NCI-H2196 treated with DMSO at 0.1 percent for 48 hours (cell line): ENCODE results near the gene RNF151.

ENCODE experiments used
- DNase-seq: peaks from one replicate; lab custom pipeline; 2025; ENCODE audit not compliant: unreplicated experiment; lab: John Stamatoyannopoulos, UW

The RNF151 gene

GRCh38 chr16:1976216-1976520 lies 9.5 kb downstream of the RNF151 start:
- DNase-seq: no peak

GRCh38 chr16:1976951-1977874 lies 10.6 kb downstream of the RNF151 start:
- no peak for DNase-seq

DNA sequence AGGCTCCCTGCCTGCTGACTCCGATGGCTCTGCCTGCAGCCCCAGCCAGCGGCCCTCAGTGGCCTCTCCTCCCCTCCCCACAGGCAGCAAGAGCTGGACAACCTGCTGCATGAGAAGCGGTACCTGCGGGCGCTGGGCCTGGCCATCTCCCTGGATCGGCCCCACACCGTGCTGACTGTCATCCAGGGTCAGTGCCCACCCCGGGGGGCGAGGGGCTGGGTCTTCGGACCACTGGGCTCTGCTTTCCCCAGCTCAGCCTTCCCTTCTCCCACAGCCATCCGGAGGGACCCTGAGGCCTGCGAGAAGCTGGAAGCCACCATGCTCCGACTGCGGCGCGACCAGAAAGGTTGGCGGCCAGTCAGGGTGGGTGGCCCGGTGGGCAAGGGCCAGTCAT lies 11.2 kb downstream of the RNF151 start:
- DNase-seq: no peak

DNA sequence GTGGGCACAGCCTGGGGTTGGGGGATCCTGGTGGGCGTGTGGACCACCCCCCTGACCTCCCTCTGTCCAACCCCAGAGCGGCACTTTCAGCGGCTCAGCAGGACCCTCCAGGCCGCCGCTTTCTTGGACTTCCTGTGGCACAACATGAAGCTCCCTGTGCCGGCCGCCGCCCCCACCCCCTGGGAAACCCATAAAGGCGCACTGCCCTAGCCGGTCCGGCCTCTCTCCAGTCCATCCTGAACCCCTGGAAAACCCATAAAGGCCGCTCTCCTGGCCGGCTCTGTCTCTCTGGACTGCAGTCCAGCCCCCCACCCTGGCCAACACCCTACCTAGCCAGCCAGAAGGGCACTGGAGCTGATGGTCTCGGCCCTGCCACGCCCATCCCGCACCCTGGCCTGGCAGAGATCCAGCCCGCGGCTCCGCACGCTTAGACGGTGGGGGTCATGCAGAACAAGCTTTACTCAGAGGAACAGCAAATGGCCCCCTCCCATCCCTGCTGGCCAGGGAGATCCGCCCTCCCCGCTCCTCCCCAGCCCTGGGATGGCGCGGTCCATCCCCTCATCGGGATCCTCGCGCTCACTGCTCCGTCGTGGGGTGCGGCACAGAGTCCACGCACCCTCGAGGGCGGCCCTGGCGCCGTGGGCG lies 11.9 kb downstream of the RNF151 start:
- no peak for DNase-seq

- DNase-seq: peak; percentile 82
These were observed 12.8 kb downstream of the RNF151 start for GRCh38 chr16:1979271-1980029.

- DNase-seq: no peak
These were observed 13.5 kb downstream of the RNF151 start for GRCh38 chr16:1980030-1980769.

DNA sequence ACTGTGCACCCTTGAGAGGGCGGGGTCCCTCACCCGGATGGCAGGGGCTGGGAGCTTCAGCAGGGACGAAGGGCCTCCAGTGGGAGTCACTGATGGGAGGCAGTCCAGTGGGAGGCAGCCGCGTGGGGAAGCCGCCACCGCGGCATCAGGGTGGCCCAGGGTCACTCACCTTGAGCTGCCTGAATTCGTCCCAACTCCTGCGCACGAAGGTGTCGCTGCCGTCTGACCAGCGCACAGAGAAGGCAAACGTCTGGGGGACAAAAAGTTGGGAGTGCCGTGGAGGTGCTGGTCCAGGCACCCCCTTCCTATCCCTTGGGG lies 14.1 kb downstream of the RNF151 start:
- no peak for DNase-seq

DNA sequence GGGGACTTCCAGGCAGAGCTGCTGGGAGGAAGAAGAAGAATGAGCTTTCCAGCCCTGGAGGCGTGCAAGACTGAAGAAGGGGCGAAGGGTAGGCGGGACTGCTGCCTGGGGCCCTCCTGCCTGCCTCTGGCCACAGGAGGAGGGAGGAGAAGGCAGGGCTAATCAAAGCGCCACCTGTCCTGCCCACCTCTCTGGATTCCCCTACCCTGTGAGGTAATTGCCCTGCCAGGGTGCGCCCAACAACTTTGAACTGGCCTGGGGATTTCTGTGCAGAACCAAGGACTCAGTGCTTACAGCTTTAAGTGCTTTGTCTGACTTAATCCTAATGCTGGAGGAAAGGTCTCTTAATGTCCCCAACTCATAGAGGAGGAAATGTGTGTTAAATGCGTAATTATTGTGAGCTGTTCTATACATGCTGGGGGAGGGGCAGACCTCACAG lies 14.8 kb downstream of the RNF151 start, which contains the start of gene NOXO1:
NOXO1 (minus strand) TSS at position 72 of the 439 bp plus-strand sequence. CDS start 290 bp downstream, outside the sequence.
- DNase-seq: no peak

DNA sequence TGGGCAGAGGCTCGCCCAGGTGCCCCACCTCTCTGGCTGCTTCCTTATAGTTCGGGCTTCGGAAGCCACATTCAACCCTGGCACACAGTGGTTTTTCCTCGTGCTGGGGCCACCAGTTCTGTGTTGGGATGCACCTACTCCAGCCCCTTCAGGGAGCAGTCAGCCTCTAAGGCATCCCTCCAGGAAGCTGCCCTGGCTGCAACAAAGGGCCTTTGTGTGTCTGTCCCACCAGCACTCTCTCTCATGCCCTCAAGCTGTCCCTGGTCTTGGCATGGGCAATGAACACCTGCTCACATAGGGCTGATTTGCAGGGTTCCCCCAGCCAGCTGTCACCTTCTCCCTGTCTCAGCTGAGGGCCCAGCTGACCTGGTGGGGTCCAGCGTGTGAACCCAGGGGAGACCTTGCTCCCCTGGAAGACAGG lies 15.4 kb downstream of the RNF151 start:
- DNase-seq: peak; percentile 80

DNA sequence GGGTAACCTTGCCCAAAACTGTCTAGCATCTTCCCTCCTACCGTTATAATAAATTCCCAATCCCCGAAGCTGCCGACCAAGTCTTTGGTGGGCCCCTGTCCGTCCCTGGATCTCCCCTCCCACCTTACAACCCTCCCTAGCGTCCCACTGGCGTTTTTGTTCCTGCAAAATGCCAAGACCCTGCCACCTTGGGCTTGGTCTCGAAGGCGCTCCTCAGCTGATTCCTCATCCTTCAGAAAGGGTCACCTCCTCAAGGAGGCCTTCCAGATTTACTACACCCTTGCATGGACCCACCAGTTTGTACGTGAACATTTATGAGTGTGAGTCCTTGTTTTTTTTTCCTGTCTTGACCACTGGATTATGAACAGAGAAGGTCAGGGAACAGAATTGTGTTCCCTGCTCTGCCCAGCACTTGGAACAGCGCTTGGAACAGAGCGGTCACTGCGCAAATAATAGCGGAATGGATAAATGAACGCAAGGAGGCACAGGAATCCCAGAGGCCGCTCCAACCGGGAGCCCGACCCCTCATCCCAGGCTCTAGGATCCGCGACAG lies 16.4 kb downstream of the RNF151 start:
- DNase-seq: no peak

- DNase-seq: peak; percentile 86
These were observed 17.1 kb downstream of the RNF151 start, which contains the start of gene GFER for GRCh38 chr16:1983544-1984346. TSS of gene GFER (plus strand) at chr16:1984193. CDS start at chr16:1984219, 26 bp downstream.

- no peak for DNase-seq
These were observed 17.9 kb downstream of the RNF151 start for GRCh38 chr16:1984347-1985225.

- DNase-seq: no peak
These were observed 19.0 kb downstream of the RNF151 start for GRCh38 chr16:1985466-1986150.

GRCh38 chr16:1987198-1987597 lies 20.5 kb downstream of the RNF151 start:
- DNase-seq: no peak

DNA sequence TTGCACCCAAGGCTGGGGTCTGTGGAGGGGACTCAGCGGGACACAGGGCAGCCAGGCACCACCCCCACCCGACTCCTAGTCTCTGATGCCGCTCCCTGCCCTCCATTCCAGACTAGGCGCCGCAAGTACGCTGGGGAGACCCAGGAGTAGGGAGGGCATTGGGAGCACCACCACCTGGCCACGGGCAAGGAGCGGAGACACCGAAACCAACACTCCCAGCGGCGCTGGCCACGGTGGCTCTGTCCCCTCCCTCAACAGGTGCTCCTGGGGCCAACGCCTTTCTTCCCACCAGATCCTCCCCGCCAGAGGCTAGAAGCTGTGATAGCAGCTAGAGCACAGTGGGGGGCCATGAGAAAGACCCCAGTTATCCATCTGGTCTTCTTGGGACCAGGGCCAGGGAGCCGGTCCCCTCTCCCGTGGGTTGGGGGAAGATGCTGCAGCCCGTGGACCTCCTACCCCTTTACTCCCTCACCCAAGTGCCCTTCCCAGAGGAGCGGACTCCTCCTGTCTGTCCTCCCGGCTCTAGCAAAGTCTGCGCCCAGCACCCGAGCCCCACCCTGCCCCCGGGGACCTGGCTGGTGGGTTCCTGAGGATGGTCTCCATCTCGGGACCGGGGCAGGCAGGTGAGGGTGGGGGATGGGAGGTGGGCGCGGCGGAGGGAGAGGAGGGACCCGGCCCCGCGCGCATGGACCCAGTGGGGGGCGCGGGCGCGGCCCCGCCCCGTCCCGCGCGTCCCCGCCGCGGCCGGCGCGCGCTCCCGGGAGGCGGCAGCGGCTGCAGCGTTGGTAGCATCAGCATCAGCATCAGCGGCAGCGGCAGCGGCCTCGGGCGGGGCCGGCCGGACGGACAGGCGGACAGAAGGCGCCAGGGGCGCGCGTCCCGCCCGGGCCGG lies 22.8 kb downstream of the RNF151 start, which contains the start of gene SYNGR3:
SYNGR3 (plus strand) TSS at position 762 of the 892 bp plus-strand sequence. CDS start 133 bp downstream, outside the sequence.
- peak; percentile 15 for DNase-seq

GRCh38 chr16:1990101-1990350 lies 23.4 kb downstream of the RNF151 start:
- DNase-seq: no peak

DNA sequence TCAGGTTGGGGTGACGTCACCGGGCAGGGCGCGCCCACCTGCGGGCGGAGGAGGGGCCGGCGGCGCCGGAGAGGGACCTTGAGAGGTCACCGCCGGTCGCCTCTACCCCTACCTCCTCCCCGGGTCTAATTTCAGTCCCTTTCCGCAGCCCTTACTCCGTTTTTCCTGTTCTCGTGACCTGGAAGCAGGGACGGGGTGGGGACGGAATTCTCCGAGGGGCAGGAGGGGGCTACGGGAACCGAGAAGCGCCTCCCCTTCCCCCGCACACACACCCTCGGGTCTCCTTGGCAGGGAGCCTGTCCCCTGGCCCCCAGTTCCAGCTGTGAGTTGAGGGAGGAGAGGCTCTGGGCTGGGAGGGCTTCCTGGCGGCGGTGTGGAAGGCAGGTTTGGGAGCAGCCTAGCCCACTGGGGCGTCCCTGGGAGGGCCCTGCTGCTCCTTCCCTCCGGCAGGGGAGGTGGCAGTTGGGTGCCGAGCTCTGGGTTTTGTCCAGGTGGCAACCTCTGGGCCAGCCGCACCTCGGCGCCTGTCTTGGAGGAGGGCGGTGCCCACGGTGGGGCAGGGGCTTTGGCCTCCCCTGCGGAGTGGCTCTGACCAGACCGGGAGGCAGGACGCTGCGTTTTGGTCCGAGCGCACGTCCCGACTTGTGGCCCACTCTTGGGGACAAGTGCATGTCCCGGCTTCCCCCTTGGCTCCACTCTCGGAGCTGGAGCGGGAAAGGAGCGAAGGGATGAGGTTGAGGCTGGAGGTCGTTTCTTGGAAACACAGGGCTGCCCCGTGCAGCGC lies 23.9 kb downstream of the RNF151 start:
- DNase-seq: peak; percentile 36
